Stomach (tissue), 9 donors: ENCODE data around the gene CSMD2. TPM values are rescaled to one million over a fixed set of nuclear protein-coding genes. Genes with fewer than 3 reads are reported as not detected.

Experiments used
- DNase-seq, 2 donors: peaks; one replicate each; pipeline versions ENCODE4 v3.0.0 to v3.0.0-alpha.2; 2013 to 2019
- H3K27ac ChIP-seq, 5 donors: fragments of 200-600 bp in 4 of 5; sonication (generic) in 4 of 5; one replicate each; pipeline ENCODE4 v1.5.1; 2013 to 2019; ENCODE audit warnings: mild to moderate bottlenecking in 1 of 5, moderate library complexity in 1 of 5
- H3K27me3 ChIP-seq, 3 donors: fragments of 200-600 bp; sonication (generic); one replicate each; pipeline ENCODE4 v1.5.1; 2017 to 2019; ENCODE audit warnings: mixed run types in 1 of 3
- H3K36me3 ChIP-seq, 4 donors: fragments of 200-600 bp; sonication (generic); 1 replicate in 3 of 4; 2 replicates in 1 of 4; pipeline ENCODE4 v1.5.1; 2016 to 2019
- H3K4me1 ChIP-seq, 4 donors: fragments of 200-600 bp; sonication (generic); one replicate each; pipeline ENCODE4 v1.5.1; 2016 to 2019
- H3K4me3 ChIP-seq, 4 donors: fragments of 200-600 bp; sonication (generic) in 3 of 4; one replicate each; pipeline ENCODE4 v1.5.1; 2016 to 2019; ENCODE audit warnings: mild to moderate bottlenecking in 1 of 4
- H3K9me3 ChIP-seq, 4 donors: fragments of 200-600 bp; sonication (generic); one replicate each; pipeline ENCODE4 v1.5.1; 2016 to 2019
- CTCF ChIP-seq, 7 experiments: fragments of 450-650 bp in 4 of 7; fragments of 200-600 bp in 3 of 7; sonication (generic) in 3 of 7; IDR thresholded peaks; one replicate each; pipeline ENCODE4 v1.5.1; 2016 to 2019; ENCODE audit warnings: antibody characterized with exemption in 7 of 7, control low read depth in 2 of 7, mild to moderate bottlenecking in 1 of 7
- EP300 ChIP-seq: sonication (generic); formaldehyde crosslinking; IDR thresholded peaks from one replicate; pipeline ENCODE4 v1.6.1; 2017; ENCODE audit warnings: antibody characterized with exemption
- POLR2A ChIP-seq, 4 donors: fragments of 450-650 bp; IDR thresholded peaks; one replicate each; pipeline ENCODE4 v1.6.1; 2016; ENCODE audit warnings: antibody characterized with exemption in 4 of 4, control low read depth in 2 of 4, mild to moderate bottlenecking in 1 of 4, moderate library complexity in 1 of 4
- POLR2AphosphoS5 ChIP-seq, 3 donors: sonication (generic); formaldehyde crosslinking; IDR thresholded peaks; one replicate each; pipeline ENCODE4 v1.6.1; 2016; ENCODE audit warnings: antibody characterized with exemption in 3 of 3
- WGBS, 5 donors: extraction: QIAGEN DNeasy Blood & Tissue Kit in 3 of 5; methylation state at CpG; one replicate each; pipeline versions ENCODE4 v1.1.5 to v1.1.7; 2013 to 2018; 5-methylcytosine and 5-hydroxymethylcytosine counted together
- intact Hi-C: fragments of 100-400 bp; cut with DNase I; formaldehyde crosslinking; loops from one replicate; pipeline ENCODE4 v1.15.1; 2023; ENCODE audit warnings: low total_unique reads
- polyA plus RNA-seq, 3 donors: library from polyadenylated mRNA; stranded (reverse); fragments of 200-250 nt; gene quantifications; one replicate each; pipeline ENCODE4 v1.2.3, GENCODE V29; 2013
- total RNA-seq, 5 donors: library from RNA; depleted of rRNA; stranded (reverse); fragments of >200 nt; gene quantifications; one replicate each; pipeline versions ENCODE4 v1.1.0 to v1.2.3, GENCODE V29; 2014 to 2016
- donor health status: healthy with polysubstance abuse.
- donor health status: Bipolar disorder and iron deficiency.
- donor health status: healthy.

The CSMD2 gene
- total and polyA plus RNA-seq, 8 donors: 0.10 to 3.5 (median 0.37) TPM; not detected in 1

- intact Hi-C loops: no loop called here
- H3K36me3 ChIP-seq: no peaks in the 10 kb centered on the region
- TF ChIP-seq EP300 (no peak), POLR2AphosphoS5 (IDR thresholded peaks at IDR 0.05) (no peak), CTCF (IDR thresholded peaks at IDR 0.05) (no peak), POLR2A (IDR thresholded peaks at IDR 0.05) (no peak)
- no peaks in the 10 kb centered on the region for H3K4me1 ChIP-seq
- no peak overlapping the region for H3K4me3 ChIP-seq
- peaks cover 0 to 21% (median 0%) of the 10 kb centered on the region in 3 donors for H3K27me3 ChIP-seq
- no peaks in the 10 kb centered on the region for H3K9me3 ChIP-seq
- no peak overlapping the region for H3K27ac ChIP-seq
- WGBS, 5 donors: 37 to 53% (median 41%) methylated on average over 2 of the region's 2 CpGs
- DNase-seq: no peak
Observed at GRCh38 chr1:33768106-33768505, 396.9 kb downstream of the CSMD2 start.

GRCh38 chr1:33764149-33764548 is 400.9 kb downstream of the CSMD2 start:
- intact Hi-C loops: no loop called here
- H3K27me3 ChIP-seq: no peaks in the 10 kb centered on the region
- DNase-seq: no peak
- WGBS, 5 donors: 62 to 82% (median 70%) methylated on average over 4 of the region's 4 CpGs
- H3K4me1 ChIP-seq: no peaks in the 10 kb centered on the region
- no peaks in the 10 kb centered on the region for H3K36me3 ChIP-seq
- no peaks in the 10 kb centered on the region for H3K9me3 ChIP-seq
- H3K4me3 ChIP-seq: no peak overlapping the region
- TF ChIP-seq POLR2A (IDR thresholded peaks at IDR 0.05): no peak
- TF ChIP-seq POLR2AphosphoS5 (IDR thresholded peaks at IDR 0.05): no peak
- TF ChIP-seq CTCF (IDR thresholded peaks at IDR 0.05): no peak
- TF ChIP-seq EP300: no peak
- no peak overlapping the region for H3K27ac ChIP-seq

- Histone ChIP-seq H3K27ac (no peak overlapping the region), H3K9me3 (no peaks in the 10 kb centered on the region), H3K27me3 (no peaks in the 10 kb centered on the region), H3K4me3 (no peak overlapping the region), H3K4me1 (no peaks in the 10 kb centered on the region), H3K36me3 (no peaks in the 10 kb centered on the region)
- intact Hi-C loops: no loop called here
- 58 to 74% (median 69%) methylated on average over 3 of the region's 3 CpGs for whole genome bisulfite sequencing, 5 donors
- DNase-seq: no peak
- TF ChIP-seq POLR2A (IDR thresholded peaks at IDR 0.05) (no peak), CTCF (IDR thresholded peaks at IDR 0.05) (no peak), POLR2AphosphoS5 (IDR thresholded peaks at IDR 0.05) (no peak), EP300 (no peak)
Observed at GRCh38 chr1:33763406-33763805, 401.6 kb downstream of the CSMD2 start.

GRCh38 chr1:33762962-33763361 is 402.1 kb downstream of the CSMD2 start:
- Histone ChIP-seq H3K4me3 (no peak overlapping the region), H3K4me1 (no peaks in the 10 kb centered on the region), H3K9me3 (no peaks in the 10 kb centered on the region), H3K36me3 (no peaks in the 10 kb centered on the region), H3K27me3 (no peaks in the 10 kb centered on the region), H3K27ac (no peak overlapping the region)
- TF ChIP-seq POLR2AphosphoS5 (IDR thresholded peaks at IDR 0.05) (no peak), EP300 (no peak), POLR2A (IDR thresholded peaks at IDR 0.05) (no peak), CTCF (IDR thresholded peaks at IDR 0.05) (no peak)
- DNase-seq: no peak
- intact Hi-C loops: no loop called here
- 47 to 72% (median 55%) methylated on average over 2 of the region's 2 CpGs for WGBS, 5 donors
